Measurements from ENCODE around the gene DOCK6. TPM values are rescaled to one million over a fixed set of nuclear protein-coding genes. Genes with fewer than 3 reads are reported as not detected.
A peak's percentile ranks its signal among the peaks of the same experiment; 100 is the strongest.

The DOCK6 gene
- total RNA-seq, 1 donor from 2014 or later = 3.9 TPM

DNA sequence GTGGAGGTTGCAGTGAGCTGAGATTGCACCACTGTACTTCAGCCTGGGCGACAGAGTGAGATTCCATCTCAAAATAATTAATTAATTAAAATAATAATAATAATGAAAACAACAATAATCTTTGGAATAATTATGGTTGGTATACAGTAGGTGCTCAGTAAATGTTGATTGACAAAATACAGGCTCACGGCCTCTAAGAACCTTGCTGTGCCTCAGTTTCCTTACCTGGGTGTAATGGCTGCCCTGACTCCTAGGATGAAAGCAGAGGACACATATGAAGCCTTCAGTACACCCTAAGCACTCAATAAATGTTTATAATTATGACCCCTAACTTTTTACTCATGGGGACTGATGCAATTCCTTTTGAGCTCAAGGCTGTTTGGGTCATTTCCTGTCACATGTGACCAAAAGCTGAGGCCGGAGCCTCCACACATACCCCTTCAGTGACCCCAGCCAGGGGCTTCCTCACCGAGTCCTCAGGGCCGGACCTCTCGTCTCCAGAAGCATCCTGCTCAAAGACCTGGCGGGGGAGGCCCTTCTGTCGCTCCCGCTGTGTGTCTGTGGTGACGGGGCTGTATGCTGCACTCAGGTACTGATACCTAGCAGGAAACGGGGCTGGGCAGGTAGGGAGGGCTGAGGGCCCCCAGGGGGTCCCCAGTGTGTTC lies 10.5 kb downstream of the DOCK6 start:
- intact Hi-C loops (cut with micrococcal nuclease) = no loop called here
- Mint-ChIP-seq H3K4me3 (ENCODE audit: low read depth) (no peak overlapping the region), H3K36me3 (ENCODE audit: low read depth) (no peaks in the 10 kb centered on the region), H3K27me3 (ENCODE audit: low read depth) (peaks cover 2% of the 10 kb centered on the region), H3K27ac (no peak overlapping the region), H3K4me1 (ENCODE audit: low read depth) (no peaks in the 10 kb centered on the region), H3K9me3 (no peaks in the 10 kb centered on the region)
- DNase-seq (ENCODE audit: low spot score) = no peak

DNA sequence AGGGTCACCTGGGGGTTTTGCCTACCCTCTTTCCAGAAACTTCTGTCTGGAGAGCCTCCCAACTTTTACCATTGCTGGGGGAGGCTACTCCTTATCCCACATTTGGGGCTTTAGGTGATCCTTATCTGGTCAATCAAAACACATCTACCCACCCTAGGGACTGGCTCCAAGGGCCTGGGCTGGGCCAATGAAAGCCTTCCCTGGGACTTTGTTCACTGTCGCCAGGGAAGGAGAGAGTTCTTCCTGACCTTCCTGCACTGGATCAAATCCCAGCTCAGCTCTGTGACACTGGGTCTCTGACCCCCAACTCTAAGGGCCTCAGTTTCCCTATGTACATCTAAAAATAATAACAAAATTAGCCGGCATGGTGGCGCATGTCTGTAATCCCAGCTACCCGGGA lies 11.1 kb downstream of the DOCK6 start:
- H3K4me1 Mint-ChIP-seq (ENCODE audit: low read depth) = no peaks in the 10 kb centered on the region
- no peaks in the 10 kb centered on the region for H3K36me3 Mint-ChIP-seq (ENCODE audit: low read depth)
- intact Hi-C loops (cut with micrococcal nuclease) = no loop called here
- H3K9me3 Mint-ChIP-seq = no peaks in the 10 kb centered on the region
- no peak overlapping the region for H3K27ac Mint-ChIP-seq
- H3K4me3 Mint-ChIP-seq (ENCODE audit: low read depth) = no peak overlapping the region
- no peak for DNase-seq (ENCODE audit: low spot score)
- peaks cover 2% of the 10 kb centered on the region for H3K27me3 Mint-ChIP-seq (ENCODE audit: low read depth)

DNA sequence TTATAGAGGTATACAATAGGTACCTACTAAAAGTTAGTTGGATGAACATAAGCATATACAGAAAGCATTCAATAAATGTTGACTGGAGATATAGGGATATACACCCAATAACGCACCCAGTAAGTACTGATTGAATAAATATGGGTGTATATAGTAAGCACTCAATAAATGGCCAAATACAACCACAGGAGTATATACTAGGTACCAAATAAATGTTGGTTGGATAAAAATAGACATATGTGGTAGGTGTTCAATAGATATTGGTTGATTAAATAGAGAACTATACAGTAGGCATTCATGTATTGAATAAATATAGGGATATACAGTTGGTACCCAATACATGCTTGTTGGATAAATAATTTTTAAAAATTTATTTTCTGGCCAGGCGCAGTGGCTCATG lies 13.5 kb downstream of the DOCK6 start:
- no peaks in the 10 kb centered on the region for H3K36me3 Mint-ChIP-seq (ENCODE audit: low read depth)
- H3K27me3 Mint-ChIP-seq (ENCODE audit: low read depth) = peaks cover under 1% of the 10 kb centered on the region
- intact Hi-C loops (cut with micrococcal nuclease) = no loop called here
- H3K4me3 Mint-ChIP-seq (ENCODE audit: low read depth) = no peak overlapping the region
- H3K9me3 Mint-ChIP-seq = no peaks in the 10 kb centered on the region
- H3K4me1 Mint-ChIP-seq (ENCODE audit: low read depth) = no peaks in the 10 kb centered on the region
- no peak overlapping the region for H3K27ac Mint-ChIP-seq
- no peak for DNase-seq (ENCODE audit: low spot score)

- intact Hi-C loops (cut with micrococcal nuclease) = no loop called here
- no peaks in the 10 kb centered on the region for H3K9me3 Mint-ChIP-seq
- no peak for DNase-seq (ENCODE audit: low spot score)
- H3K4me1 Mint-ChIP-seq (ENCODE audit: low read depth) = no peaks in the 10 kb centered on the region
- H3K27me3 Mint-ChIP-seq (ENCODE audit: low read depth) = peaks cover 1% of the 10 kb centered on the region
- no peaks in the 10 kb centered on the region for H3K36me3 Mint-ChIP-seq (ENCODE audit: low read depth)
- H3K27ac Mint-ChIP-seq = no peak overlapping the region
- no peak overlapping the region for H3K4me3 Mint-ChIP-seq (ENCODE audit: low read depth)
Measured at GRCh38 chr19:11247934-11248333, 14.4 kb downstream of the DOCK6 start.

DNA sequence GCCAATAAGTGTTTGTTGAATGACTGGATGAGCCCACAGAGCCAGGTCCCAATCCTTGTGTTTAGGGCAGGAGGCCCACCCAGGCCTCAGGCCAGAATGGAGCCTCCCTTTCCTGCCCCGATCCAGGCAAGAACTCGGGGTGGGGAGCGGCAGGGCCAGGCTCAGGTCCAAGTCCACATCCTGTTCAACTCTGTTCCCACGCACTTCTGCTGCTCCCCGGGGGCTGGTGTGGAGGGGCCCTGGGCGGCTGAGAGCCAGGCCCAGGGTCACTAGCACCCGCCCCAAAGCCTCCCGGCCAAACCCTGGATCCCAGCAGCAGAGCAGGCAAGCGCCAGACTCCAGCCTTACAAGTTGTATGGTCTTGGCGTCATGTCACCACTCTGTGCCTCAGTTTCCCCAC lies 14.9 kb downstream of the DOCK6 start:
- no peaks in the 10 kb centered on the region for H3K4me1 Mint-ChIP-seq (ENCODE audit: low read depth)
- H3K27ac Mint-ChIP-seq = no peak overlapping the region
- no peaks in the 10 kb centered on the region for H3K36me3 Mint-ChIP-seq (ENCODE audit: low read depth)
- intact Hi-C loops (cut with micrococcal nuclease) = no loop called here
- DNase-seq (ENCODE audit: low spot score) = no peak
- no peak overlapping the region for H3K4me3 Mint-ChIP-seq (ENCODE audit: low read depth)
- no peaks in the 10 kb centered on the region for H3K9me3 Mint-ChIP-seq
- peaks cover 1% of the 10 kb centered on the region for H3K27me3 Mint-ChIP-seq (ENCODE audit: low read depth)

DNA sequence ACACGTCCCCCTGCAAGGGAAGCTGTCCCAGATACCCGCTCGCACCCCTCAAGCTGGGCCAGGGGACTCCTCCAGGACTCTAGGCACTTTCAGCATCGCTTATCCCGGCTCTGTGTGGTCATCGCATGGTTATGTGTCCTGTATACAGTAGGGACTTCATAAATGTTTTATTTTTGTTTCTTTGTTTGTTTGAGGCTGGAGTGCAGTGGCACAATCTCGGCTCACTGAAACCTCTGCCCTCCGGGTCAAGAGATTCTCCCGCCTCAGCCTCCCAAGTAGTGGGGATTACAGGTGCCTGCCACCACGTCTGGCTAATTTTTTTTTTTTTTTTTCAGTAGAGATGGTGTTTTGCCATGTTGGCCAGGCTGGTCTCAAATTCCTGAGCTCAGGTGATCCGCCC lies 15.4 kb downstream of the DOCK6 start:
- no peak for DNase-seq (ENCODE audit: low spot score)
- H3K27ac Mint-ChIP-seq = no peak overlapping the region
- H3K4me1 Mint-ChIP-seq (ENCODE audit: low read depth) = no peaks in the 10 kb centered on the region
- no peaks in the 10 kb centered on the region for H3K36me3 Mint-ChIP-seq (ENCODE audit: low read depth)
- H3K27me3 Mint-ChIP-seq (ENCODE audit: low read depth) = peaks cover 1% of the 10 kb centered on the region
- H3K4me3 Mint-ChIP-seq (ENCODE audit: low read depth) = no peak overlapping the region
- no peaks in the 10 kb centered on the region for H3K9me3 Mint-ChIP-seq
- intact Hi-C loops (cut with micrococcal nuclease) = no loop called here

- H3K36me3 Mint-ChIP-seq (ENCODE audit: low read depth) = no peaks in the 10 kb centered on the region
- no peaks in the 10 kb centered on the region for H3K4me1 Mint-ChIP-seq (ENCODE audit: low read depth)
- no peak overlapping the region for H3K4me3 Mint-ChIP-seq (ENCODE audit: low read depth)
- H3K27ac Mint-ChIP-seq = no peak overlapping the region
- DNase-seq (ENCODE audit: low spot score) = no peak
- no peaks in the 10 kb centered on the region for H3K9me3 Mint-ChIP-seq
- H3K27me3 Mint-ChIP-seq (ENCODE audit: low read depth) = peaks cover 1% of the 10 kb centered on the region
- intact Hi-C loops (cut with micrococcal nuclease) = no loop called here
Measured at GRCh38 chr19:11244846-11245589, 17.3 kb downstream of the DOCK6 start.

- Mint-ChIP-seq H3K27ac (no peak overlapping the region), H3K27me3 (ENCODE audit: low read depth) (peaks cover 1% of the 10 kb centered on the region), H3K4me3 (ENCODE audit: low read depth) (no peak overlapping the region), H3K9me3 (no peaks in the 10 kb centered on the region), H3K4me1 (ENCODE audit: low read depth) (no peaks in the 10 kb centered on the region), H3K36me3 (ENCODE audit: low read depth) (no peaks in the 10 kb centered on the region)
- intact Hi-C loops (cut with micrococcal nuclease) = no loop called here
- no peak for DNase-seq (ENCODE audit: low spot score)
Measured at GRCh38 chr19:11243798-11244169, 18.5 kb downstream of the DOCK6 start.

DNA sequence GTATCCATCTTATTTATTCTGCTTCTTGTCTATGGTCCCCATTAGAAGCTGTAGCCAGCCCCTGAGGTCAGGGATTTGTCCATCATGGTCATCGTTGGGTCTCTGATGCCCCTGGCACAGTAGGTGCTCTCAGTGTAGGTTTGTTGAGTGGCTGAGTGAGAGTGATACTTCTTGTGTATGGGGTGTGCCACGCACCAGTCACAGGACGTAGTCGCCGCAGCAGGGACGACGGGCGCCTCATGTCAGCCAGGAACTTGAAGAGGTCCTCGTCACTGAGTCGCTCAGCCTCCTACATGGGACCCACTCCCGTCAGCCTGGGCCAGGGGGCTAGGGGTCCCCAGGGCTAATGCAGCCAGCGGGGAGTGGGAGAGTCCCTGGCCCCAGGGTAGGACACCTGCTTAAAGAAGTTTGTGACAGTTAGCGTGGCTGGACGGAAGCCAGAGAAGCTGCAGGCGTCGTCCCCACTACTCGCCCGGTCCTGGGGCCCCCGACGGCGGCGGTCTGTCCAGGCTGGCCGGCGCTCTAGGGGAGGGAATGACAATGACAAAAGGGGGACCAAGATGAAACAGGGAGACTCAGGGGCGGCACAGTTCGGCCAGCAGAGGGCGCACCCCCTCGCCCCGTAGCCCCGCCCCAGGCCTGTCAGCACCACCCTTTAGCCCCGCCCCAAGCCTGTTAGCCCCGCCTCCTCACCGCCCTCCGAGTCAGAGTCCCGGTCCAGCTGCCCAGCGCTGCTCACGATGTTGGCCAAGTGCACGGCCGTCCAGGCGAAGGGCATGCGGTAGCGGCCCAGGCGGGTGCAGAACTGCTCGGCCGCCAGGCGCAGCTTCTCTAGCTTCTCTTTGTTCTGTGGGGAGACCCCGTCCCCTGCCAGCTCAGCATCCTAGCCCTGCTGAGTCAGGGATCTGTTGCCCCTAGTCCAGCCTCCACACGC lies 19.2 kb downstream of the DOCK6 start:
- Mint-ChIP-seq H3K9me3 (no peaks in the 10 kb centered on the region), H3K4me1 (ENCODE audit: low read depth) (no peaks in the 10 kb centered on the region), H3K36me3 (ENCODE audit: low read depth) (no peaks in the 10 kb centered on the region), H3K27me3 (ENCODE audit: low read depth) (peaks cover 1% of the 10 kb centered on the region), H3K4me3 (ENCODE audit: low read depth) (no peak overlapping the region), H3K27ac (no peak overlapping the region)
- DNase-seq (ENCODE audit: low spot score) = peak; percentile 64
- intact Hi-C loops (cut with micrococcal nuclease) = no loop called here

- Mint-ChIP-seq H3K9me3 (no peaks in the 10 kb centered on the region), H3K27me3 (ENCODE audit: low read depth) (peaks cover 1% of the 10 kb centered on the region), H3K27ac (no peak overlapping the region), H3K4me3 (ENCODE audit: low read depth) (no peak overlapping the region), H3K36me3 (ENCODE audit: low read depth) (no peaks in the 10 kb centered on the region), H3K4me1 (ENCODE audit: low read depth) (no peaks in the 10 kb centered on the region)
- DNase-seq (ENCODE audit: low spot score) = no peak
- intact Hi-C loops (cut with micrococcal nuclease) = no loop called here
Measured at GRCh38 chr19:11242025-11242424, 20.3 kb downstream of the DOCK6 start.

DNA sequence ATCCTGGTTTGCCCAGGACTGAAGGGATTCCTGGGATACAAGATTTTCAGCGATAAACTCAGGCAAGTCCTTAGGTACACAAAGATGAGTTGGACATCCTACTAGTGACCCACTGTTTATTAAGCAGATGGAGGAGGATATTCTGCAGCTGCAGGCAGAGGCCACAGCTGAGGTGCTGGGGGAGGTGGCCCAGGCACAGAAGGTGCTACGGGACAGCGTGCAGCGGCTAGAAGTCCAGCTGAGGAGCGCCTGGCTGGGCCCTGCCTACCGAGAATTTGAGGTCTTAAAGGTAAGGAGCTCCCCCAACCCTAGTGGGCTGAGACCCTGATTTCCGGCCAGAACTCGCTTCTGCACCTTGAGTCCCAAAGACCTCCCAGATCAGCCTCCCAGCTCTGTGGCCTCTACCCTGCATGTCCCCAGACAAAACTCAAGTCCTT lies 22.3 kb downstream of the DOCK6 start:
- Mint-ChIP-seq H3K27me3 (ENCODE audit: low read depth) (peaks cover 1% of the 10 kb centered on the region), H3K27ac (no peak overlapping the region), H3K4me1 (ENCODE audit: low read depth) (no peaks in the 10 kb centered on the region), H3K36me3 (ENCODE audit: low read depth) (no peaks in the 10 kb centered on the region), H3K4me3 (ENCODE audit: low read depth) (no peak overlapping the region), H3K9me3 (no peaks in the 10 kb centered on the region)
- DNase-seq (ENCODE audit: low spot score) = no peak
- intact Hi-C loops (cut with micrococcal nuclease) = no loop called here

DNA sequence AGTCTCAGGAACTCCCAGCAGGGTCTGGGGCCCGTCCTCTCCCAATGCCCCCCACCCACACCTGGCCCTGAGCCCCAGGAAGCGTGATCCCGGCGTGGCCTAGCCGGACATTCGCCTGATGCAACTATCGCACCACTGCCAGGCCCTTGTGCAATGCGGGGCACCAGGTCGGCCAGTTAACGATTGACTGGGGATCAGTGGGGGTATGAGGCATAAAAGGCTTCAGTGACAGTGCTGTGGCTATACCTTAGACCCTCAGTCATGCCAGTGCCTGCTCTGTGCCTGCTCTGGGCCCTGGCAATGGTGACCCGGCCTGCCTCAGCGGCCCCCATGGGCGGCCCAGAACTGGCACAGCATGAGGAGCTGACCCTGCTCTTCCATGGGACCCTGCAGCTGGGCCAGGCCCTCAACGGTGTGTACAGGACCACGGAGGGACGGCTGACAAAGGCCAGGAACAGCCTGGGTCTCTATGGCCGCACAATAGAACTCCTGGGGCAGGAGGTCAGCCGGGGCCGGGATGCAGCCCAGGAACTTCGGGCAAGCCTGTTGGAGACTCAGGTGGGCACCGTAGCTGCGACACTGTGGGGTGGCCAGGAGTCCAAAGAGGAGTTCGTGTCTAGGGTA lies 22.8 kb downstream of the DOCK6 start, which contains the start of gene ANGPTL8:
Gene ANGPTL8 (plus strand): TSS at position 243 of the 624 bp plus-strand sequence. CDS start 19 bp downstream, at position 262.
- no peak for DNase-seq (ENCODE audit: low spot score)
- intact Hi-C loops (cut with micrococcal nuclease) = no loop called here
- H3K4me1 Mint-ChIP-seq (ENCODE audit: low read depth) = no peaks in the 10 kb centered on the region
- H3K27me3 Mint-ChIP-seq (ENCODE audit: low read depth) = peaks cover 1% of the 10 kb centered on the region
- H3K36me3 Mint-ChIP-seq (ENCODE audit: low read depth) = no peaks in the 10 kb centered on the region
- no peaks in the 10 kb centered on the region for H3K9me3 Mint-ChIP-seq
- H3K4me3 Mint-ChIP-seq (ENCODE audit: low read depth) = no peak within 1 kb of the TSS
- H3K27ac Mint-ChIP-seq = no peak within 1 kb of the TSS
